ENCODE measurements around the gene FGF2. TPM values are rescaled to one million over a fixed set of nuclear protein-coding genes. Genes with fewer than 3 reads are reported as not detected.
"Not testable (repeated sequence)": the region's sequence is repeated elsewhere in the genome, so short reads cannot be mapped to it uniquely, and the experiment has no call there.

The FGF2 gene
- total RNA-seq, 1 experiment from 2014 or later, result 99.0 TPM

- H2BK20ac ChIP-seq (ENCODE audit: low read depth, low read length, poor library complexity, severe bottlenecking), result no peak overlapping the region
- no peaks in the 10 kb centered on the region for H3K27me3 ChIP-seq (ENCODE audit: insufficient read depth, low read length)
- no peak overlapping the region for H4K8ac ChIP-seq (replicated peaks; ENCODE audit: insufficient read length, low read depth, low read length)
- H3K4me3 Mint-ChIP-seq, result no peak overlapping the region
- H2BK120ac ChIP-seq (ENCODE audit: low read depth, low read length, poor library complexity, severe bottlenecking), result no peak overlapping the region
- no peaks in the 10 kb centered on the region for H3K4me1 ChIP-seq (ENCODE audit: insufficient read depth, low read length)
- no peak overlapping the region for H3T11ph ChIP-seq (ENCODE audit: low read length)
- no peak overlapping the region for H2AFZ ChIP-seq (ENCODE audit: low read length)
- no peaks in the 10 kb centered on the region for H3K9me3 ChIP-seq (ENCODE audit: control insufficient read depth, low read depth, low read length)
- H3K4ac ChIP-seq (ENCODE audit: low read depth, low read length), result no peak overlapping the region
- H2BK15ac ChIP-seq (ENCODE audit: low read depth, low read length), result no peak overlapping the region
- H3K9ac ChIP-seq (ENCODE audit: extremely low read depth, insufficient read length, low read length), result no peak overlapping the region
- peaks cover 4% of the 10 kb centered on the region for H3K79me1 ChIP-seq (ENCODE audit: insufficient read depth, low read depth, low read length, poor library complexity, severe bottlenecking)
- H2BK12ac ChIP-seq (ENCODE audit: insufficient read length, low read depth, low read length), result no peak overlapping the region
- no peak overlapping the region for H4K5ac ChIP-seq (ENCODE audit: insufficient read length, low read depth, low read length)
- DNase-seq, result no peak
- H3K27me3 Mint-ChIP-seq (ENCODE audit: low read depth), result no peaks in the 10 kb centered on the region
- H3K4me2 ChIP-seq (ENCODE audit: insufficient read depth, insufficient read length, low read length), result no peak overlapping the region
- no peak overlapping the region for H4K91ac ChIP-seq (ENCODE audit: insufficient read length, low read depth, low read length)
- H3K23ac ChIP-seq (ENCODE audit: insufficient read length, low read depth, low read length), result no peak overlapping the region
- H2AK5ac ChIP-seq (ENCODE audit: insufficient read length, low read length), result no peak overlapping the region
- H3K56ac ChIP-seq (ENCODE audit: insufficient read length, low read depth, low read length), result no peak overlapping the region
- no peaks in the 10 kb centered on the region for H4K20me1 ChIP-seq (ENCODE audit: control insufficient read depth, insufficient read depth, insufficient read length)
- H3K14ac ChIP-seq (ENCODE audit: insufficient read depth, low read length), result no peak overlapping the region
- no peak for TF ChIP-seq CTCF (conservative IDR thresholded peaks at IDR 0.05)
- no peaks in the 10 kb centered on the region for H3K23me2 ChIP-seq (ENCODE audit: insufficient read length, low read depth, low read length, poor library complexity, severe bottlenecking)
- H3K36me3 Mint-ChIP-seq (ENCODE audit: insufficient read depth in 1 of 3, low read depth in 3 of 3), result peaks cover 20 to 64% (median 45%) of the 10 kb centered on the region in 3 experiments
- no peak overlapping the region for H2BK5ac ChIP-seq (ENCODE audit: insufficient read length, low read length)
- H3K27ac ChIP-seq (ENCODE audit: insufficient read length, low read depth, low read length), result no peak overlapping the region
- no peak overlapping the region; a peak in 1 of 7 replicates for H3K27ac Mint-ChIP-seq
- no peak overlapping the region for H3K18ac ChIP-seq (ENCODE audit: insufficient read length, low read depth, low read length)
- no peaks in the 10 kb centered on the region for H3K79me2 ChIP-seq (ENCODE audit: insufficient read depth, low read length)
- H3K4me1 Mint-ChIP-seq, result no peaks in the 10 kb centered on the region
- no peaks in the 10 kb centered on the region for H3K9me3 Mint-ChIP-seq
Measured at GRCh38 chr4:122932763-122933162, 106.1 kb downstream of the FGF2 start.

GRCh38 chr4:122945136-122945535 lies 118.5 kb downstream of the FGF2 start:
- Mint-ChIP-seq H3K9me3 (peaks cover 15 to 23% of the 10 kb centered on the region in 2 experiments), H3K36me3 (ENCODE audit: insufficient read depth in 1 of 3, low read depth in 3 of 3) (peaks cover 42 to 67% (median 66%) of the 10 kb centered on the region in 3 experiments)
- WGBS (ENCODE audit: extremely low coverage, insufficient read length, low lambda C conversion rate), result no CpG with 5 or more reads among the region's 17 CpGs
- H3K14ac ChIP-seq (ENCODE audit: insufficient read depth, low read length); H3K4me1 ChIP-seq (ENCODE audit: insufficient read depth, low read length); H4K8ac ChIP-seq (replicated peaks; ENCODE audit: insufficient read length, low read depth, low read length); H3K18ac ChIP-seq (ENCODE audit: insufficient read length, low read depth, low read length); H3K27ac Mint-ChIP-seq; H3K23ac ChIP-seq (ENCODE audit: insufficient read length, low read depth, low read length); H3K4ac ChIP-seq (ENCODE audit: low read depth, low read length); H2AK5ac ChIP-seq (ENCODE audit: insufficient read length, low read length); H3K23me2 ChIP-seq (ENCODE audit: insufficient read length, low read depth, low read length, poor library complexity, severe bottlenecking); H3K4me1 Mint-ChIP-seq; H2BK20ac ChIP-seq (ENCODE audit: low read depth, low read length, poor library complexity, severe bottlenecking); H3K56ac ChIP-seq (ENCODE audit: insufficient read length, low read depth, low read length); H3K27ac ChIP-seq (ENCODE audit: insufficient read length, low read depth, low read length); H3K9me3 ChIP-seq (ENCODE audit: control insufficient read depth, low read depth, low read length); DNase-seq; H3T11ph ChIP-seq (ENCODE audit: low read length); H2BK12ac ChIP-seq (ENCODE audit: insufficient read length, low read depth, low read length); H3K27me3 Mint-ChIP-seq (ENCODE audit: low read depth); H3K27me3 ChIP-seq (ENCODE audit: insufficient read depth, low read length); H4K5ac ChIP-seq (ENCODE audit: insufficient read length, low read depth, low read length); H3K4me3 Mint-ChIP-seq; H2BK5ac ChIP-seq (ENCODE audit: insufficient read length, low read length); H3K79me1 ChIP-seq (ENCODE audit: insufficient read depth, low read depth, low read length, poor library complexity, severe bottlenecking); H3K9ac ChIP-seq (ENCODE audit: extremely low read depth, insufficient read length, low read length); H2BK120ac ChIP-seq (ENCODE audit: low read depth, low read length, poor library complexity, severe bottlenecking); H3K4me2 ChIP-seq (ENCODE audit: insufficient read depth, insufficient read length, low read length); H4K91ac ChIP-seq (ENCODE audit: insufficient read length, low read depth, low read length); H4K20me1 ChIP-seq (ENCODE audit: control insufficient read depth, insufficient read depth, insufficient read length); H3K79me2 ChIP-seq (ENCODE audit: insufficient read depth, low read length); H2BK15ac ChIP-seq (ENCODE audit: low read depth, low read length); H2AFZ ChIP-seq (ENCODE audit: low read length): not testable (repeated sequence)

Data from H9 (cell line).